ENCODE measurements around the gene ZNF862. TPM values are rescaled to one million over a fixed set of nuclear protein-coding genes. Genes with fewer than 3 reads are reported as not detected.

Gene ZNF862
- total and polyA plus RNA-seq, 2 donors (not counting 3 experiments of a cell fraction or from before 2014, with no cell fraction given), result 10.8 to 14.7 TPM

- Histone ChIP-seq H3K9me1 (replicated peaks; ENCODE audit: control insufficient read depth, extremely low read depth, insufficient read depth, low read length) (no peaks in the 10 kb centered on the region), H3K9me3 (replicated peaks; ENCODE audit: control insufficient read depth, insufficient read depth, low read length) (no peaks in the 10 kb centered on the region), H3K4me2 (ENCODE audit: insufficient read depth, low read length) (no peak overlapping the region), H3K36me3 (ENCODE audit: control insufficient read depth in 2 of 2, extremely low read depth in 1 of 2, insufficient read depth in 2 of 2, low read length in 2 of 2) (no peaks in the 10 kb centered on the region), H3K4me1 (ENCODE audit: control insufficient read depth, extremely low read depth, insufficient read depth, low read length) (no peaks in the 10 kb centered on the region), H3K9ac (replicated peaks; ENCODE audit: extremely low read depth, insufficient read depth, low read length) (no peak overlapping the region), H2AFZ (ENCODE audit: low read depth, low read length) (no peak overlapping the region), H4K20me1 (replicated peaks; ENCODE audit: control insufficient read depth, extremely low read depth, insufficient read depth, low read length) (no peaks in the 10 kb centered on the region), H3K79me2 (ENCODE audit: control insufficient read depth, insufficient read depth, low read length) (no peaks in the 10 kb centered on the region), H3K4me3 (replicated peaks in 1 of 3; ENCODE audit: insufficient read depth in 1 of 3, low read depth in 1 of 3, low read length in 3 of 3) (no peak overlapping the region), H3K27ac (ENCODE audit: insufficient read depth, low read depth, low read length) (no peak overlapping the region), H3K27me3 (ENCODE audit: control insufficient read depth in 2 of 2, insufficient read depth in 2 of 2, low read length in 2 of 2) (no peaks in the 10 kb centered on the region)
- POLR2A ChIA-PET, result no interaction called here
- DNase-seq (ENCODE audit: low read depth, low spot score) (no peak), FAIRE-seq (no peak)
- no TSS peak for BruUV-seq (replicated peaks)
- CTCF ChIA-PET, result interaction anchor here (1.4 to 1.6 kb wide), 2 partner anchors 20 to 28 kb away, joined by 3 to 4 read pairs; no protein-coding TSS in a partner anchor
- dilution Hi-C loops (cut with MboI; ENCODE audit: extremely low pct_ligation_motif_present, low sequenced_read_pairs), result no loop called here
- TF ChIP-seq FOS (IDR thresholded peaks at IDR 0.05; ENCODE audit: borderline replicate concordance, insufficient read depth, low read length) (no peak), POLR2A (IDR thresholded peaks at IDR 0.05; ENCODE audit: low read depth, low read length) (no peak)
- intact Hi-C loops (cut with micrococcal nuclease), result no loop called here
Observed at GRCh38 chr7:149834601-149835000, 3.6 kb upstream of the ZNF862 start.

GRCh38 chr7:149836434-149836833 is 1.7 kb upstream of the ZNF862 start:
- DNase-seq (ENCODE audit: low read depth, low spot score) (no peak), FAIRE-seq (no peak)
- intact Hi-C loops (cut with micrococcal nuclease), result no loop called here
- Histone ChIP-seq H3K36me3 (ENCODE audit: control insufficient read depth in 2 of 2, extremely low read depth in 1 of 2, insufficient read depth in 2 of 2, low read length in 2 of 2) (no peaks in the 10 kb centered on the region), H3K27me3 (ENCODE audit: control insufficient read depth in 2 of 2, insufficient read depth in 2 of 2, low read length in 2 of 2) (no peaks in the 10 kb centered on the region), H2AFZ (ENCODE audit: low read depth, low read length) (no peak overlapping the region), H3K27ac (ENCODE audit: insufficient read depth, low read depth, low read length) (no peak overlapping the region), H3K9me1 (replicated peaks; ENCODE audit: control insufficient read depth, extremely low read depth, insufficient read depth, low read length) (no peaks in the 10 kb centered on the region), H3K79me2 (ENCODE audit: control insufficient read depth, insufficient read depth, low read length) (no peaks in the 10 kb centered on the region), H3K4me2 (ENCODE audit: insufficient read depth, low read length) (no peak overlapping the region), H3K9ac (replicated peaks; ENCODE audit: extremely low read depth, insufficient read depth, low read length) (no peak overlapping the region), H3K4me3 (replicated peaks in 1 of 3; ENCODE audit: insufficient read depth in 1 of 3, low read depth in 1 of 3, low read length in 3 of 3) (no peak overlapping the region), H3K4me1 (ENCODE audit: control insufficient read depth, extremely low read depth, insufficient read depth, low read length) (no peaks in the 10 kb centered on the region), H4K20me1 (replicated peaks; ENCODE audit: control insufficient read depth, extremely low read depth, insufficient read depth, low read length) (no peaks in the 10 kb centered on the region), H3K9me3 (replicated peaks; ENCODE audit: control insufficient read depth, insufficient read depth, low read length) (no peaks in the 10 kb centered on the region)
- CTCF ChIA-PET, result interaction anchor here (1.4 kb wide), 1 partner anchor 13 kb away, joined by 3 read pairs; no protein-coding TSS in a partner anchor
- no peak for TF ChIP-seq GATA2 (IDR thresholded peaks at IDR 0.05; ENCODE audit: insufficient read depth, insufficient read length, low read depth, low read length)
- TF ChIP-seq FOS (IDR thresholded peaks at IDR 0.05; ENCODE audit: borderline replicate concordance, insufficient read depth, low read length), result peak; percentile 71
- dilution Hi-C loops (cut with MboI; ENCODE audit: extremely low pct_ligation_motif_present, low sequenced_read_pairs), result no loop called here
- no TSS peak for BruUV-seq (replicated peaks)
- POLR2A ChIA-PET, result no interaction called here

Data from endothelial cell of umbilical vein (primary cell).